HepG2 (cell line): Measurements from ENCODE around the gene MAPK4. TPM values are rescaled to one million over a fixed set of nuclear protein-coding genes. Genes with fewer than 3 reads are reported as not detected.
A peak's percentile ranks its signal among the peaks of the same experiment; 100 is the strongest.

ENCODE experiments used
- ATAC-seq: fragments of 200-7000 bp; cut with Tn5 transposase; 3 replicates; pipeline ENCODE4 v1.9.1; 2020; ENCODE audit warnings: mild to moderate bottlenecking, moderate library complexity
- BruUV-seq: library from RNA; stranded (reverse); fragments of 400-500 nt; replicated peaks from 2 replicates; lab custom pipeline; 2021; lab: Mats Ljungman, UMichigan
- CTCF ChIA-PET: fragments of 300-600 bp; formaldehyde crosslinking; extraction: SDS; loops from one replicate; lab custom pipeline; 2021; ENCODE audit warnings: low total read pairs, inconsistent platforms, low intra/inter-chr PET ratio; lab: Yijun Ruan, JAX
- POLR2A ChIA-PET: fragments of 350-600 bp; sonication (Branson Sonifier 250); formaldehyde crosslinking; loops from one replicate; lab custom pipeline; 2020; ENCODE audit warnings: antibody characterized with exemption, inconsistent platforms; lab: Yijun Ruan, JAX
- DNase-seq: peaks from one replicate; pipeline ENCODE4 v3.0.0-alpha.2; 2015; ENCODE audit warnings: low spot score
- FAIRE-seq: peaks from 3 replicates; lab custom pipeline; 2011; peaks lifted over from hg19 to GRCh38; lab: Jason Lieb, UNC
- H2AFZ ChIP-seq: one replicate; pipeline ENCODE4 v1.6.1; 2011; ENCODE audit warnings: low read length, inconsistent platforms
- H3K27ac ChIP-seq: fragments of 300-600 bp; 3 replicates; pipeline ENCODE4 v1.8.0; 2011; ENCODE audit warnings: mixed run types, mild to moderate bottlenecking, mixed read lengths, low read length, inconsistent platforms; ENCODE audit not compliant: insufficient read depth; ENCODE audit errors: extremely low read length
- H3K27me3 ChIP-seq, 2 experiments: fragments of 200-600 bp in 1 of 2; 2 replicates in 1 of 2; 3 replicates in 1 of 2; pipeline versions ENCODE4 v1.6.0 to v1.8.0; 2011; ENCODE audit warnings: low read length in 2 of 2, mild to moderate bottlenecking in 2 of 2, moderate library complexity in 2 of 2, inconsistent platforms in 1 of 2; ENCODE audit not compliant: insufficient read depth in 2 of 2, control insufficient read depth in 1 of 2
- H3K36me3 ChIP-seq, 2 experiments: fragments of 200-600 bp in 1 of 2; replicated peaks in 1 of 2; 2 replicates in 1 of 2; 3 replicates in 1 of 2; pipeline versions ENCODE4 v1.5.1 to v1.8.0; 2011; ENCODE audit warnings: low read length in 2 of 2, inconsistent platforms in 1 of 2; ENCODE audit not compliant: insufficient read depth in 2 of 2, control insufficient read depth in 1 of 2
- H3K4me1 ChIP-seq: 2 replicates; pipeline ENCODE4 v1.5.1; 2012; ENCODE audit warnings: low read length, inconsistent platforms; ENCODE audit not compliant: insufficient read depth
- H3K4me2 ChIP-seq: 2 replicates; pipeline ENCODE4 v1.6.0; 2011; ENCODE audit warnings: low read depth, low read length, inconsistent platforms
- H3K4me3 ChIP-seq, 3 experiments: fragments of 200-600 bp in 1 of 3; sonication (generic), shearing (Covaris generic) in 1 of 3; replicated peaks in 1 of 3; 2 replicates each; pipeline ENCODE4 v1.5.1; 2011 to 2016; ENCODE audit warnings: low read length in 3 of 3, inconsistent platforms in 2 of 3, low read depth in 2 of 3, mild to moderate bottlenecking in 2 of 3, control low read depth in 1 of 3, mixed read lengths in 1 of 3; ENCODE audit not compliant: insufficient read depth in 1 of 3
- H3K79me2 ChIP-seq: one replicate; pipeline ENCODE4 v1.6.1; 2011; ENCODE audit warnings: low read length, inconsistent platforms; ENCODE audit not compliant: insufficient read depth
- H3K9ac ChIP-seq: 2 replicates; pipeline ENCODE4 v1.6.0; 2011; ENCODE audit warnings: mild to moderate bottlenecking, low read depth, low read length, inconsistent platforms; ENCODE audit not compliant: insufficient read depth
- H3K9me3 ChIP-seq: 2 replicates; pipeline ENCODE4 v1.5.1; 2012; ENCODE audit warnings: mild to moderate bottlenecking, low read length
- H4K20me1 ChIP-seq: 2 replicates; pipeline ENCODE4 v1.6.0; 2011; ENCODE audit warnings: inconsistent platforms, mild to moderate bottlenecking, low read length, moderate library complexity; ENCODE audit not compliant: insufficient read depth
- CREB1 ChIP-seq, 2 experiments: fragments of 450-650 bp in 1 of 2; IDR thresholded peaks; 2 replicates each; pipeline ENCODE4 v1.6.1; 2016 to 2017; ENCODE audit warnings: control low read depth in 1 of 2, mild to moderate bottlenecking in 1 of 2, missing compliant biosample characterization in 1 of 2, missing genetic modification characterization in 1 of 2
- JUND ChIP-seq: sonication (generic); formaldehyde crosslinking; IDR thresholded peaks from 2 replicates; pipeline ENCODE4 v1.8.0; 2022; ENCODE audit warnings: mild to moderate bottlenecking, missing genetic modification reagents
- REXO4 ChIP-seq: sonication (generic); formaldehyde crosslinking; IDR thresholded peaks from 2 replicates; pipeline ENCODE4 v1.8.0; 2022; ENCODE audit warnings: missing genetic modification reagents, mild to moderate bottlenecking, borderline replicate concordance
- SSRP1 ChIP-seq: IDR thresholded peaks from 2 replicates; pipeline ENCODE4 v1.6.1; 2016; ENCODE audit warnings: control low read depth
- ZBTB1 ChIP-seq: sonication (generic); formaldehyde crosslinking; IDR thresholded peaks from 2 replicates; pipeline ENCODE4 v1.4.0; 2020; ENCODE audit warnings: missing genetic modification reagents, borderline replicate concordance
- ZNF264 ChIP-seq: sonication (generic); formaldehyde crosslinking; IDR thresholded peaks from 2 replicates; pipeline ENCODE4 v1.4.0; 2020; ENCODE audit warnings: missing genetic modification reagents
- ZNF629 ChIP-seq: sonication (generic); formaldehyde crosslinking; conservative IDR thresholded peaks from 2 replicates; pipeline ENCODE4 v1.5.0; 2020; ENCODE audit warnings: missing genetic modification reagents
- ZNF644 ChIP-seq: IDR thresholded peaks from 2 replicates; pipeline ENCODE4 v1.6.1; 2016; ENCODE audit warnings: low read depth
- WGBS: methylation state at CpG from one replicate; pipeline ENCODE4 v1.1.6; 2017; ENCODE audit warnings: low lambda C conversion rate; 5-methylcytosine and 5-hydroxymethylcytosine counted together
- in situ Hi-C: cut with HindIII; loops from 2 replicates; pipeline ENCODE4 v1.10.0; 2017; ENCODE audit warnings: low pct_unique_long_range_greater_than_20kb; ENCODE audit not compliant: extremely low pct_ligation_motif_present
- intact Hi-C: fragments of 100-400 bp; cut with micrococcal nuclease; formaldehyde crosslinking; loops from one replicate; pipeline ENCODE4 v1.10.0; 2022; ENCODE audit not compliant: unreplicated experiment
- polyA plus RNA-seq, 8 experiments: library from polyadenylated mRNA; depleted of rRNA in 3 of 8; stranded (reverse) in 7 of 8; unstranded in 1 of 8; fragments of >200 nt; fragmentation: Illumina TruSeq in 4 of 8; extraction: Trizol in 4 of 8; gene quantifications; 2 replicates each; pipeline versions ENCODE4 v1.2.1 to v1.2.3, GENCODE V29; 2011 to 2016; ENCODE audit warnings: low read depth in 4 of 8, missing spikeins in 1 of 8, mixed read lengths in 1 of 8; ENCODE audit not compliant: insufficient read depth in 1 of 8
- total RNA-seq, 5 experiments: library from RNA; depleted of rRNA; stranded (reverse); fragments of >200 nt; fragmentation: Illumina TruSeq; extraction: Trizol; gene quantifications; 2 replicates each; pipeline ENCODE4 v1.2.3, GENCODE V29; 2016; ENCODE audit warnings: low read depth in 1 of 5

MAPK4 gene
- total and polyA plus RNA-seq, 2 of the 13 experiments (the other 11 are each of a cell fraction or from before 2014, with no cell fraction given): not detected

- 0 out of 3 replicates have a peak, but pooled peaks have one; percentile 32 for ATAC-seq
- in situ Hi-C loops: no loop called here
- WGBS: 3% methylated on average over 4 of the region's 4 CpGs
- intact Hi-C loops: loop anchor here (1.0 kb wide), 1 partner anchor 20 kb away; no protein-coding TSS in a partner anchor
- H3K4me3 ChIP-seq: no peak overlapping the region
- no peaks in the 10 kb centered on the region for H3K9me3 ChIP-seq
- H4K20me1 ChIP-seq: no peaks in the 10 kb centered on the region
- H3K4me2 ChIP-seq: no peak overlapping the region
- DNase-seq: no peak
- H3K36me3 ChIP-seq: no peaks in the 10 kb centered on the region
- ChIA-PET POLR2A (no interaction called here), CTCF (no interaction called here)
- no peak overlapping the region for H2AFZ ChIP-seq
- no peaks in the 10 kb centered on the region; a peak in 2 of 5 replicates for H3K27me3 ChIP-seq
- no peak overlapping the region for H3K27ac ChIP-seq
- no peaks in the 10 kb centered on the region for H3K4me1 ChIP-seq
- BruUV-seq: no TSS peak
- no peak for FAIRE-seq
- no peak for TF ChIP-seq SSRP1 (CRISPR knock-in tag)
- TF ChIP-seq REXO4 (CRISPR knock-in tag): no peak
- peak; percentile 61 for TF ChIP-seq CREB1 (IDR thresholded peaks at IDR 0.05)
- no peak for TF ChIP-seq CREB1 (CRISPR knock-in tag; IDR thresholded peaks at IDR 0.05)
- no peaks in the 10 kb centered on the region for H3K79me2 ChIP-seq
- no peak overlapping the region for H3K9ac ChIP-seq
Observed at GRCh38 chr18:50716902-50717301, 157.0 kb downstream of the MAPK4 start.

- CTCF ChIA-PET: no interaction called here
- Histone ChIP-seq H3K9ac (no peak overlapping the region), H2AFZ (no peak overlapping the region), H3K27ac (no peak overlapping the region), H3K4me2 (no peak overlapping the region), H4K20me1 (no peaks in the 10 kb centered on the region), H3K36me3 (no peaks in the 10 kb centered on the region), H3K4me1 (no peaks in the 10 kb centered on the region), H3K79me2 (no peaks in the 10 kb centered on the region), H3K9me3 (no peaks in the 10 kb centered on the region), H3K27me3 (no peaks in the 10 kb centered on the region; a peak in 2 of 5 replicates), H3K4me3 (no peak overlapping the region)
- TF ChIP-seq ZBTB1 (CRISPR knock-in tag): no peak
- TF ChIP-seq ZNF264 (CRISPR knock-in tag): no peak
- TF ChIP-seq ZNF644: no peak
- TF ChIP-seq ZNF629 (CRISPR knock-in tag): no peak
- TF ChIP-seq JUND (CRISPR knock-in tag): no peak
- ATAC-seq: no peak
- intact Hi-C loops (loop anchor here (1.0 kb wide), 1 partner anchor 20 kb away; no protein-coding TSS in a partner anchor), in situ Hi-C loops (no loop called here)
- POLR2A ChIA-PET: no interaction called here
- BruUV-seq: no TSS peak
- WGBS: 0% methylated on average over 2 of the region's 2 CpGs
- DNase-seq: no peak
- FAIRE-seq: no peak
Observed at GRCh38 chr18:50717563-50717962, 157.7 kb downstream of the MAPK4 start.
